Muscle of arm (tissue), 12 donors: Measurements from ENCODE around the gene MISP3. TPM values are rescaled to one million over a fixed set of nuclear protein-coding genes. Genes with fewer than 3 reads are reported as not detected.

Experiments
- DNase-seq: peaks from one replicate; pipeline ENCODE4 v3.0.0-alpha.2; 2013
- polyA plus RNA-seq, 12 donors: library from polyadenylated mRNA; unstranded; fragments of 120-200 nt; gene quantifications; one replicate each; pipeline ENCODE4 v1.2.1, GENCODE V29; 2013; ENCODE audit not compliant: insufficient read length in 12 of 12

The MISP3 gene
- polyA plus RNA-seq, 12 donors, result 0.29 to 6.6 (median 0.58) TPM; not detected in 1

DNA sequence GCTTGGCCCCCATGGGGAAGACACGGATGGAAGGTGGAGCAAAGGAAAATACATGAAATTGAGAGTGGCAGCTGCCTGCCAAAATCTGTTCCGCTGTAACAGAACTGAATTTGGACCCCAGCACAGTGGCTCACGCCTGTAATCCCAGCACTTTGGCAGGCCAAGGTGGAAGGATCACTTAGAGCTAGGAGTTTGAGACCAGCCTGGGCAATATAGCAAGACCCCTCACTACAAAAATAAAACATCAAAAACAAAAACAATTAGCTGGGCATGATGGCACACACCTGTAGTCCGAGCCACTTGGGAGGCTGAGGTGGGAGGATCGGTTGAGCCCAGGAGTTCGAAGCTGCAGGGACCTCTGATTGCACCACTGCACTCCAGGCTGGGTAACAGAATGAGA lies 20.1 kb upstream of the MISP3 start:
- no peak for DNase-seq

- DNase-seq, result no peak
These were observed 19.6 kb upstream of the MISP3 start for GRCh38 chr19:14053032-14053431.

DNA sequence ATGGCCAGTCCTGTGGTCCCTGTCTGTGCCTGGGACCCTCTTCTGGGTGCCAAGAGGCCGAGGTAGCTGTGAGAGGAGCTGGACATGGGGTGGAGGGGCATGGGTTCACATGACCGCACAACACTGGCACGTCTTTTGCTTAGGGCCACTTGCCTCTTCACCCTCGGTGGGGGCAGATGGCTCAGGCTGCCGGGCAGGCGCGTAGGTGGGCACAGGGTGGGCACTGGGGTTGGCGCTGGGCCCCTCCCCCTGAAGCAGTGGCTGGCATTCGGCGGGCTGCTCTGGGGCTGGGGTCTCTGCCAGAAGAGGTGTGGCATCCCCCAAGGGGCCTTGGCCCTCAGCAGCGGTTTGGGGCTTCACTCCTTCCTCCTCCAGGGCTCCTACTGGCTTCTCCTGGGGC lies 19.1 kb upstream of the MISP3 start:
- DNase-seq, result no peak

- DNase-seq, result no peak
These were observed 18.5 kb upstream of the MISP3 start for GRCh38 chr19:14054099-14054498.

- DNase-seq, result no peak
These were observed 17.9 kb upstream of the MISP3 start for GRCh38 chr19:14054721-14055120.

- no peak for DNase-seq
These were observed 17.2 kb upstream of the MISP3 start for GRCh38 chr19:14055396-14055795.

- DNase-seq, result no peak
These were observed 16.4 kb upstream of the MISP3 start for GRCh38 chr19:14056069-14056666.

- no peak for DNase-seq
These were observed 15.7 kb upstream of the MISP3 start for GRCh38 chr19:14056741-14057356.

GRCh38 chr19:14058182-14059092 lies 14.1 kb upstream of the MISP3 start:
- no peak for DNase-seq

DNA sequence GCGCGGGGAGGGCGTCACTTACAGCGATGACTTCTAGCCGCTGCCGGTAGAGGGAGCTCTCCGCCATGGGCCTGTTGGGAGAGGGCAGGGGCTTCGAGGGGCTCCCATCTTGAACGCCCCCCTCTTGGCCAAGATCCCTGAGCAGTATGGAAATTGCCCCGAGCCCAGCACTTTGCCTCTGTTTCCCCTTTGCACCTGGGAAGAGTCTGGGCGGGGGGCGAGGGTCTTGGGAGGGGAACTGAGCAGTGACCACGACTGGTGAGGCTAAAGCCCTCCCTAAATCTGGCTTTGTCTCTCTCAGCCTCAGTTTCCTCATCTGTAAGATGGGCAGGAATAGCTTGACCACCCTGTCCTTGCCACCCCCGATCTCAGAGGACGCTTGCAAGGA lies 13.5 kb upstream of the MISP3 start:
- no peak for DNase-seq

DNA sequence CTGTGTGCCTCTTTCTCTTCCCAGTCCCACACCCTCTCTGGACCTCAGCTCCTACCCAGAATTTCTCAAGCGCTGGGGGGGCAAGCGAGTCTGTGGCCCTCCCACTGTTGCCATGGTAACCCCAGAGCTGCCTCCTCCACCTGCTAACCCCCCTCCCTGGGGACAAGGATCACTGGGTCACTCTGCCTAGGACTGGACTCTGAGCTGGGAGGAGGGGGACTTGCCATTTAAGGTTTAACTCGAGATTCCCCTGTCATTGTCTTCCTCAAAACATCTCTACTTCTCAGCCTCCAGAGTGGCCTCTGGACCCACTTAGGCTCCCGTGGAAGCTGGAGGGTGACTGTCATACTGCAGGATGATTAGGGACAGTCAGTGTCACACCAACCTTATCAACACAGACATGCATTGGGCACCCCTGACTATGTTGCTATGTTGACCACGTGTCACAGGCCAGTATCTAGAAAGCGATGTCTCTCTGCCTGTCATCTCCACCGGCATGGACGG lies 12.9 kb upstream of the MISP3 start:
- DNase-seq, result no peak

DNA sequence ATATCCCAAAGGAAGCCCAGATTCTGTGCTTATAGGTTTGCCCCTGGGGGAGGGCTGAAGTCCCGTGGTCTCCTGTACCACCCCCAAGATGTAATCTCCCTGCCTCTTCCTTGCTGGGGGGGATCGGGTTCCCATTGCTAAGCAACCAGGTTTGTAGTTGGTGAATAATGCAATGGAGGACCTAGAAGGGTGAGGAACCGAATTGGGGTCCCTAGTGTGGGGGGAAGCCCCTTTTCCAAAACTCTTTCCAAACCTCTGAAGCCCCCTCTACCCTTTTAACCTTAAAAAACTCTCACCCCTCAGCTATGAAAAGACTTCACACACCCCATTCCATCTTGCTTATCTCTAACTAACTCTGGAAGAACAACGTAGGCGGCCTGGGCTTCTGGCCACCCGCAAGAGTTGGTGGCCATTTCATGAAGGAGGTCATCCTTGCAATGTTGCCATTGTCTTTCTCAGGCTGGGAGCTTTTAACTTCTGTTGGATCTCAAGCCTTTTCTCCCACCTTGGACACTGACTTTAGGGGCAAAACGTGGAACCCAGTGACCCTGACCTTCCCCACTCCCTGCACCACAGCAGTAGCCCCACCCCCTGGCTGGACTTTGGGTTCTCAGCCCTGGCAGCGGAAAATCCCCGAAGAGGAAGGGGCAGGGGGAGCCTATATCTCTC lies 11.4 kb upstream of the MISP3 start:
- no peak for DNase-seq

DNA sequence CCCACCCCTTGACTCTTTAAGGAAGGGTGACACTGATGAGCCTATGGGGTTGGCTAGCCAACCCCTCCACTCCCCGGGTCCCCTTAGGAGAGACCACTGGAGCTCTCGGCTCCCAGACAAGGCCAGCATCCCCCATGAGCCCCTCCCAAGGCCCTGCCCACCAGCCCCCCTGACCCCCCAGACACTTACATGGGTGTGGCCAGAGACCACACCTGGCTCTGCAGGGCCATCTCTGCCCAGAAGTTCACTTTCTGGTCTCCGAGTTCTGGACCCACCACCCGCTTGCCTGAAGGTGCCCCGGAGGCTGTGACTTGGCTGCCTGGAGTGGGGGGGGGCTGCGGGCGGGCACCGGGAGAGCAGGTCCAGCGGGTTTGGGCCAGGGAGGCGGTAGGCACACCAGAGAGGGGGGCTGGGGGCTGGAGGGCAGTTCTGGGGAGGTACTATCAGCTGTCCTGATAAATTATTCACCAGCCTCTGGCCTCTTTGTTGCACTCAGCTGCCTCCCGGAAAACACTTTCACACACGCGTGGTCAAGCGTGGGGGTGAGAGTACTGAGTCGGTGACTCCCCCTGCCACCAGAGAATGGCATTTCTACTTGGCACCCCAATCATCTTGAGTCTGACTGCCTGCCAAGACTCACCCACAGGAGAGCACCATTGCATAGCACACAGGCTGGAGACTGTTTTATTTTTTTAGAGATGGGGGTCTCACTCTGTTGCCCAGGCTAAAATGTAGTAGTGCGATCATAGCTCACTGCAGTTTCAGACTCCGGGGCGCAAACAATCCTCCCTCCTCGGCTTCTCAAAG lies 10.6 kb upstream of the MISP3 start, which contains the start of gene PALM3:
Gene PALM3 (minus strand): TSS at position 326 of the 807 bp plus-strand sequence. CDS start 96 bp downstream, at position 230.
- DNase-seq, result no peak

GRCh38 chr19:14062558-14062855 lies 10.1 kb upstream of the MISP3 start:
- DNase-seq, result no peak

DNA sequence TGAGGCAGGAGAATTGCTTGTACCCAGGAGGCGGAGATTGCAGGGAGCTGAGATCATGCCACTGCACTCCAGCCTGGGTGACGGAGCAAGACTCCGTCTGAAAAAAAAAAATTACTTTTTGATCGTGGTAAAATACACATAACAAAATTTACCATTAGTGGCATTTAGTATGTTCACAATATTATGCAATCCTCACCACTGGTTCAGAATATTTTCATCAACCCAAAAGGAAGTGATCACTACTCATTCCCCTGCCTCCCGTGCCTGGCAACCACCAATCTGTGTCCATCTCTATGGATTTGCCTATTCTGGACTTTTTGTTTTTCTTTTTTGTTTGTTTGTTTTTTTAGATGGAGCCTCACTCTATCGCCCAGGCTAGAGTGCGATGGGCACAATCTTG lies 9.5 kb upstream of the MISP3 start:
- DNase-seq, result no peak

DNA sequence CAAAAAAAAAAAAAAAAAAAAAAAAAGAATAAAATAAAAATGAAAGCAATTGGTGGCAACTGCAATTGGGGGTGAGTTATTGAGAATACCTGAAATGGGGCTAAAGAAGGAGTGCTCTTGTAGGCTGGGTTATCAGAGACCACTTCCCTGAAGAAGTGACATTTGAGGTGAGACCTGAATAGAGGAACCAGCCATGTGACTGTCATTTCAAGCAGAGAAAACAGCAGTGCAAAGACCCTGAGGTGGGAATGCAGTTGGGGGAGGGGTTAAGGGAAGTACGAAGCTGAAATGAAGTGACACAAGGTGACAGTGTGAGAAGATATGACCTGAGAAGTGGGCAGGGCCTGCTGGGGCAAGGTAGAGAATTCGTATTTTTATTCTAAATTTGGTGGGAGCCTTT lies 6.5 kb upstream of the MISP3 start:
- DNase-seq, result no peak

DNA sequence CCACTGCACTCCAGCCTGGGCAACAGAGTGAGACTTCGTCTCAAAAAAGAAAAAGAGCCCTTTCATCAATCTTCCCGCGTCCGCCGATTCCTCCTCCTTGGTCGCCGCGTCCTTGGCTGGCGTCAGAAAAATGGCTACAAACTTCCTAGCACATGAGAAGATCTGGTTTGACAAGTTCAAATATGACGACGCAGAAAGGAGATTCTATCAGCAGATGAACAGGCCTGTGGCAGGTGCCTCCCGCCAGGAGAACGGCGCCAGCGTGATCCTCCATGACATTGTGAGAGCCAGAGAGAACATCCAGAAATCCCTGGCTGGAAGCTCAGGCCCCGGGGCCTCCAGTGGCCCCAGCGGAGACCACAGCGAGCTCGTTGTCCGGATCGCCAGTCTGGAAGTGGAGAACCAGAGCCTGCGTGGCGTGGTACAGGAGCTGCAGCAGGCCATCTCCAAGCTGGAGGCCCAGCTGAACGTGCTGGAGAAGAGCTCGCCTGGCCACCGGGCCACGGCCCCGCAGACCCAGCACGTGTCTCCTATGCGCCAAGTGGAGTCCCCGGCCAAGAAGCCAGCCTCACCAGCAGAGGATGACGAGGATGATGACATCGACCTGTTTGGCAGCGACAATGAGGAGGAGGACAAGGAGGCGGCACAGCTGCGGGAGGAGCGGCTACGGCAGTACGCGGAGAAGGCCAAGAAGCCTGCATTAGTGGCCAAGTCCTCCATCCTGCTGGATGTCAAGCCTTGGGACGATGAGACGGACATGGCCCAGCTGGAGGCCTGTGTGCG lies 2.1 kb upstream of the MISP3 start:
- DNase-seq, result no peak

DNA sequence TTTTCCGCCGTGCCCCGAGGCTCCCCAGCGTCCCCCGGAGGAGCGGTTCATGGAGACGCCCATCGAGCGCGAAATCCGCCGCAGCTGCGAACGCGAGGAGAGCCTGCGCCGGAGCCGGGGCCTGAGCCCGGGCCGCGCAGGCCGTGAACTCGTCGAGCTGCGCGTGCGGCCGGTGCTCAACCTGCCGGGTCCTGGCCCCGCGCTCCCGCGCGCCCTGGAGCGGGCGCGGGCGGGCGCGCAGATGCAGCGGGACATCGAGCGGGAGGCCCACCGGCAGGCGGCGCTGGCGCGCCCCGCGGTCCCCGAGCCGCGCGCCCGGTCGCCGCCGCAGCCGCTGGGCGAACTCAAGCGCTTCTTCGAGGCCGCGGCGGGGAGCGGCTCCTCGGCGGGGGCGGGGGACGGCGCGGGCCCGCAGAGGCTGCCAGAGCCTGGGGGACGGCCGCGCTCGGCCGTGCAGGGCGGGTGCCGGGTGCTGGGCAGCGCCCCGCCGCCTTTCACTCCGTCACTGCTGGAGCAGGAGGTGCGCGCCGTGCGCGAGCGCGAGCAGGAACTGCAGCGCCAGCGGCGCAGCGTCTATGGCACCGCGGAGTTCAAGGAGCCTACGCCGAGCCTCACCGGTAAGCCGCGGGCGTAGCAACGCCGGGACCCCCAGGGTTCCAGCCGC lies 807 bp downstream of the MISP3 start:
- DNase-seq, result peak; percentile 75

DNA sequence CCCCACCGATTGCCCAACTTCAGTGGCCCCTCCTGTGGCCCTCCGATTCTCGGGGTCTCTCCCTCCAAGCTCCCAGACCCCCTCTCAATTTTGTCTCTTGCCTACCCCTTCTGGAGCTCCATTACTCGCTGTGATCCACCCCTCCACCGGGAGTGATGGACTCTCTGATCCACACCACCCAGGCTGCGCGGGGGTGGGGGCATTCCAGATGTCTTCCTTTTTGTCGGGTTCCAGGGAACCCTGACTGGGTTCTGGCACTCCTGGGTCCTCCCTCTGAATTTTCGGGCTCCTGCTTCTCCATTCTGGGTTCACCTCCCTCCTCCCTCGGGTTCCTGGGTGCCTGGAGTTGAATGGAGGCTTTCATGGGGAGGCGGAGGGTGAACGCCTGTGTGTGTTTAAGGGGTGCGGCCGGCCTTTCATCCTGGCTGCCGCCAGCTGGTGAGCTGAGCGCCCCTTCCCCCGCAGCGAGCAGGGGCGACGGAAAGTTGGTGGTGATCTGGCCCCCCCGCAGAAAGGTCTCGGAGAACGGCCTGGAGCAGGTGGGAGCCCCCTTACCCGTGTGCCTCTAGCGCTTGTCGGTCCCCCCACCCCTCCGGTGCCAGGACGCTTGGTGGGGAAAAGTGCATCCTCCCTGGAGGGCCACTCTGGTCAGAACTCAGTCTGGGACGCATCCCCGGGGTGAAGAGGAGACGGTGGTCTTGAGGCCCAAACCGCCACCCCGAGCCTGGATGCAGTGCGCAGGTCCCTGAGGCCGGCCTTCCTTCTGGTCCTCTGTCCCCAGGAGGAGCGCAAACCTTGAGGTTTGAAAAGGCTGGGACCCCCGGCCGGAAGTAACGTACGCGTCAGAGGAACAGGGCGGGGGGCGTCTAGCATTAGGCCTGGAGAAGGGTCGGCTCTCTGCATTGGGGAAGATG lies 1.6 kb downstream of the MISP3 start:
- no peak for DNase-seq
